GM21717 (cell line): ENCODE data around the gene IRF2BPL.

ENCODE experiments used
- ATAC-seq: cut with Tn5 transposase; IDR thresholded peaks from one replicate; pipeline ENCODE4 v1.9.1; 2021; ENCODE audit warnings: mild to moderate bottlenecking, moderate library complexity; ENCODE audit not compliant: unreplicated experiment

Gene IRF2BPL

GRCh38 chr14:77055306-77055705, 26.8 kb upstream of the IRF2BPL start:
- ATAC-seq, result no peak

GRCh38 chr14:77053046-77053841, 24.7 kb upstream of the IRF2BPL start:
- ATAC-seq, result no peak

- no peak for ATAC-seq
Observed at GRCh38 chr14:77052281-77053044, 24.0 kb upstream of the IRF2BPL start.

- no peak for ATAC-seq
Observed at GRCh38 chr14:77051116-77051515, 22.6 kb upstream of the IRF2BPL start.

- no peak for ATAC-seq
Observed at GRCh38 chr14:77046721-77047120, 18.2 kb upstream of the IRF2BPL start.

- ATAC-seq, result no peak
Observed at GRCh38 chr14:77045238-77046162, 17.0 kb upstream of the IRF2BPL start.

GRCh38 chr14:77044783-77045237, 16.3 kb upstream of the IRF2BPL start:
- no peak for ATAC-seq

GRCh38 chr14:77043984-77044485, 15.5 kb upstream of the IRF2BPL start:
- ATAC-seq, result no peak

- no peak for ATAC-seq
Observed at GRCh38 chr14:77043177-77043983, 14.9 kb upstream of the IRF2BPL start.

GRCh38 chr14:77041881-77042545, 13.5 kb upstream of the IRF2BPL start:
- no peak for ATAC-seq

- ATAC-seq, result peak; percentile 13
Observed at GRCh38 chr14:77040741-77041653, 12.5 kb upstream of the IRF2BPL start.

GRCh38 chr14:77040059-77040740, 11.7 kb upstream of the IRF2BPL start:
- peak; percentile 51 for ATAC-seq

GRCh38 chr14:77039285-77040058, 11.0 kb upstream of the IRF2BPL start:
- ATAC-seq, result no peak

GRCh38 chr14:77037938-77038568, 9.5 kb upstream of the IRF2BPL start:
- no peak for ATAC-seq

- ATAC-seq, result no peak
Observed at GRCh38 chr14:77037215-77037937, 8.9 kb upstream of the IRF2BPL start.
